Activated naive CD8-positive, alpha-beta T cell treated with anti-CD3 and anti-CD28 coated beads, Interleukin-2, amount 50 U/mL, for 16 hours (primary cell): ENCODE results near the gene GPC1.

Experiments used
- DNase-seq: peaks from one replicate; pipeline ENCODE4 v3.0.0-alpha.2; 2020; ENCODE audit warnings: low read depth, low spot score

Gene GPC1

DNA sequence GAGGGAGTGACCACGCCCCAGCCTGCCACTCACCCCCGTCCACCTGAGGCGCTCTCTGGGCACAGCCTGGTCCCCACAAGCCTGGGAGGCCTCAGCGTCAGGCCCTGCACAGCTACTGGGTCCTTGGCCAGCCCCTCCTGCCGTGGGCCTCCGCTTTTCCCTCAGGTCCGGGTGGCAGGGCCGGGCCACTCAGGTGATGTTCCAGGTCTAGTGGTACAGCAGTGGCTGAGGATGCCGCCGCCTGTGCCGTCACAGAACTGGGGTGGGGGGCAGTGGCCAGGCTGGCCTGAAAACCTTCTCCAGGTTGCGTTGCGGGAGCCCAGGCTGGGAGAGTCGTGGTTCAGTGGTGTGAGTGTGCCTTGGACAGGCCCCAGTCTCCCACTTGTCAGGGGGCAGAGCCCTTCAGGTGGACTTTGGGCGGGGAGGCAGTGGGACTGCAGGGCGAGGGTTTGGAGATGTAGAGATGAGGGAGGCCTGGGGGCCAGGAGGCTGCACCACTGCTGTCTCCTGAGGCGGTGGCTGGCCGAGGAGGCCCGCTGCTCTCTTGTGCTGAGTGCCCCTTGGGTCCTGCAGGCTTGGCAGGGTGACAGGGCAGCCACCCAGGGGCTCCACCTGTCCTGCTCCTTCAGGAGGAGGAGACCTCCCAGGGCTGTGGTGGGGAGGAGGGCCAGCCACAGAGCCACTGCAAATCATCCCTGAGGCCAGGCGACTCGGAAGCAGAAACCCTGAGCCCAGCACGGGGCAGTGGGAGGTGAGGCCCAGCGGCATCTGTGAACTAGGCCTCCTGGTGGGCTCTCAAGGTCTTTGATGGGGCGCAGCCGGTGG is 7.6 kb downstream of the GPC1 start:
- no peak for DNase-seq

DNA sequence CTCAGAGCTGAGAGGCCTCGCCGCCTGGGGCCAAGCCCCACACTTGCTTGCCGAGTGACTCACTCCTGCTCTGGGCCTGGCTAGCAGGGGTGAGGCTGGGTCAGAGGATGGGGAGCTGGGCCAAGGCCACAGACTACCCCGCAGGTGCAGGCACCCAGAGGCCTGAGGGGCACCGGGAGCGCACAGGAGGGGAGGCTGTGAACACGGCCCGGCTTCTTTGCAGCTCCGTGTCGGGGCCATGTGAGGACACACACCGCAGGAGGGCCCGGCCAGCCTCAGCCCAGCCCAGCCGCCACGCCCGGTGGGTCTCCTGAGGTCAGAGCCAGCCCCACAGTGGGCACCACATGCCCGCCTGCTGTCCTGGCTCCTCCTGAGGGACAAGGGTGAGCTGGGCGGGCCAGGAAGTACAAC is 8.4 kb downstream of the GPC1 start:
- DNase-seq = no peak

DNA sequence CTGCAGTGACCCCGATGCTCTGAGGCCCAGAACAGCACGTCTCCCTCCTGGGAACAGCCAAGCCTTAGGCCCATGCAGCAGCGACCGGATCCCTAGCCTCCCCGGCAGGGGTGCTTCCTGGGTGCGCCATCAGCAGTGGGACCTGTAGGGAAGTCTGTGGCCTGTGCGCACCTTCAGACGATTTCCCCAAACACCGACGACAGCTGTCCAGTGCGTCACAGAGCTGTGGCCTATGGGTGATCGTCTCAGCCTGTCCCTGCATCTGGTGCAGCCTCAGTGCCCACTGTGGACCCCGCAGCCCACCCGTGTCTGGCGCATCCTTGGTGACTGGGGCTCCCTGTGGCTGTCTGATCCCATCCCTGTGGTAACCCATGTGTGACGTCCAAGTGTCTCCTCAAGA is 9.0 kb downstream of the GPC1 start:
- DNase-seq = no peak

DNA sequence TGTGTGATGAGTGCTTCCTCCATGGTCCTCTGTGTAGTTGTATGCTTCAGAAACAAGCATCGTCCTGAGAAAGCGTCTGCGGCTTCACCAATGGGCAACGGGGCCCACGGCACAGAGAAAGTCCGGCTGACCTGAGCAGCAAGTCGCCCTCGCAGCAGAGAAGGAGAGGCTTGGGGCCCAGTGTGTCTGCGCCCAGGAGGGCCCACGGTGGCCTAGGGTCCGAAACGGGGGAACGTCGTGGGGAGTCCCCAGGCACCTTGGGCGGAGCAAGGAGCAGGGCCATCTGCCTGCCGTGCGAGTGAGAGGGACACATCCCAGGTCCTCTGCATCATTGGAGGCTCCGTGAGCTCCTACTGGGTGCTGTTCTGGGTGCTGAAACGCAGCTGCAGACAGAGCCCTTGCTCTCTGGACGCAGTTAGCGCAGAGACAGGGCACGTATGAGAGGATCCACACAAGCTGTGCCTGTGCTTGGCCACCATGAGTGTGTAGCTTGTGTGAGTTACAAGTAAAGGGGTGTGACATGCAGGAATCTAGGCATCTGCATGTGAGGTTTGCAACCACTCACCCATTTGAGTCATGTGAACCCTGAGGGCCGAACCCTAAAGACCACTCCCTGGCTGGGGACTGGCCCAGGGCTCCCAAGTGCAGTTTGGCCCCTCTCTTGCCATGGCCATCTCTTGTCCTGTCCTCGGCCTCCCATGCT is 10.6 kb downstream of the GPC1 start:
- DNase-seq = no peak

DNA sequence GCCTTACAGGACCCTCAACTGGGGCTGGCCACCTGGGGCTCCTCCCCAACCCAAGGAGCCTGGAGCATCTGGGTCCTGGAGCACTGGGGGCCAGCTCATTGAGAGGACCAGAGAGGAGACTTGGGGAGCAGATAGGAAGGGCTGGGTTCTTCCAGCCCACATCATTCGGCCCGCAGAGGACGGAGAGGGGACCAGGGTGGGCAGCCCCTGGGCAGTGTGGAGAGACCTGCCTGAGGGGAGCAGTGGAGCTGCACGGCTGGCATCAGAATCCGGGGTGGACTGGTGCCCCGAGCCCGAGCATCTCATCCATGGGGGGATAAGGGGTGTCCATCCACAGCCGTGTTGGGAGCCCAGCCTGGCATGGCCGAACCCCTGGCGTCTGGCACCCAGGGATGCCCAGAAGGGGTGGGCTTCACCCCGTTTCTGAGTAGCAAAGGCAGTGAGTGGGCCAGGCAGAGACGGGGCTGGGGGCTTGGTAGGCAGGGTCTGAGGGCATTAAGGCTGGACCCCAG is 11.3 kb downstream of the GPC1 start:
- no peak for DNase-seq

DNA sequence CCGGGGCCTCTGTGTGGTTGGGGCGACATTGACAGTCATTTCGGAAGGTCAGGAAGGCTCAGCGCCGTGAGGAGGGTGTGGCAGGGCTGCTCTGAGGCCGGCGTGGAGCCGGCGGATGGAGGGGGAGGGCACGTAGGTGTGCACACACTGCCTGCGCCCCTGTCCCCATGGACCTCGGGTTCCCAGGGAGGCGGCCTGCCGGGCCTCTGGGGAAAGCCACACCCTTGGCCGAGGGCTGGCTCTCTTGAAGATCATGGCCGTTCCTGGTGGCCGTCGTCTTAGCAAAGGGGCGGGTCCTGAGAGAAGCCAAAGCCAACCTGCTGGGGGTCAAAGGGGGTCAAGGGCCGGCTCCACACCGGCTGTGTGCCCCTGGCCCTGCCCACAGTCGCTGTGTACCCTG is 11.9 kb downstream of the GPC1 start:
- no peak for DNase-seq

DNA sequence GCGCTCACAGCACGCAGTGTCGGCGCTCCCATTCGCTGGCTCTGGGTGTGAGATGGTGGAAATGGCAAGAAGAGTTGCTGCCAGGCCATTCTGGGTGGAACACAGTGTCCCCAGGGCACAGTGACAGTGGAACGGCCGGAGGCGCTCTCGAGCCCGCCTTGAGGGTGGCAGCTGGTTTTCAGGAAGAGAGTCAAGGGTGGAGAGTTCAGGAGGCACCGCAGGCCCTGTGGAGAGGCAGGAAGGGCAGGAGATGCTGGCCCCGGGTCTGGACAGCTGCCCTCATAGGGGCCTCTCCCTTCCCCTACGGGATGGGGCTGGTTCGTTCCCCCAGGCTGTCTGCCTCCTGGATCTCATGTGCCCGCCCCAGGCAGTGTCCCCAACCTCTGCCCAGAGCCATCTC is 12.5 kb downstream of the GPC1 start:
- DNase-seq = no peak

DNA sequence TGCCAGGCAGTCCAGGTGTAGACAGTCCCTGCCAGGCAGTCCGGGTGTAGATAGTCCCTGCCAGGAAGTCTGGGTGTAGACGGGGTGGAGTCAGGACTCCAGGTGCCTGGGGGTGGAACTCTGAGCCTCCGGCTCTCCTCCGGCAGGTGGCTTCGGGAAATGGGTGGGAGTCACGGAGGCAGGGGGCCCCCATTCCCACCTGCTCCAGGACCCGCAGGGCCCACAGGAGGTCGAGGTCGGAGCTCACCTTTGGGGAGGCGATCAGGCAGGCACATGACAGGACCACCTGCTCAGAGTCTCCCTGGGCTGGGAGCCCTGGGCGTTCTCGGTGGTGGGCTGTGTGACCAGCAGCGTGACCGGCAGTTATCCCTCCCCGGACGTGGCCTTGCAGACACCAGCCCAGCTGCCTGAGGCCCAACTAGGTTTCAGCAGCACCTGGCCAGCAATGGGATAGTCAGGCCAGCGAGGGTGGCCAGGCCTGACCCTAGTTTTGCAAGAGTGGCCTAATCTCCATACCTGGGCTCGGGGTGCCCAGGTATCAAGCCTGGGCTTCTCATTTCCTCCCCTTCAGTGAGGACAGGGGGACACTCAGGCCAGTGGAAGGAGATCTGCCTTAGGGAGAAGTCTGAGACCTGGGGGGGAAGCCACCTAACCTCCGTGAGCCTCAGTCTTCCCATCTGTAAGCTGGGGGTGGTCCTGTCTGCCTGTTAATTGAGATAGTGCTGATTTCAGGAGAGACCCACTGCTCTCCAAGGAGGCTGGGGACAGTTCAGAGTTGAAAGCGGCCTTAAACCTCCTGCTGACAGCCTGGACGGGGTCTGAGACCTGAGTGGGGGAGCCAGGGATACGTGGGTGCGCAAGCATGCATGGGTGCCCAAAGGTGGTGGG is 13.2 kb downstream of the GPC1 start:
- no peak for DNase-seq

DNA sequence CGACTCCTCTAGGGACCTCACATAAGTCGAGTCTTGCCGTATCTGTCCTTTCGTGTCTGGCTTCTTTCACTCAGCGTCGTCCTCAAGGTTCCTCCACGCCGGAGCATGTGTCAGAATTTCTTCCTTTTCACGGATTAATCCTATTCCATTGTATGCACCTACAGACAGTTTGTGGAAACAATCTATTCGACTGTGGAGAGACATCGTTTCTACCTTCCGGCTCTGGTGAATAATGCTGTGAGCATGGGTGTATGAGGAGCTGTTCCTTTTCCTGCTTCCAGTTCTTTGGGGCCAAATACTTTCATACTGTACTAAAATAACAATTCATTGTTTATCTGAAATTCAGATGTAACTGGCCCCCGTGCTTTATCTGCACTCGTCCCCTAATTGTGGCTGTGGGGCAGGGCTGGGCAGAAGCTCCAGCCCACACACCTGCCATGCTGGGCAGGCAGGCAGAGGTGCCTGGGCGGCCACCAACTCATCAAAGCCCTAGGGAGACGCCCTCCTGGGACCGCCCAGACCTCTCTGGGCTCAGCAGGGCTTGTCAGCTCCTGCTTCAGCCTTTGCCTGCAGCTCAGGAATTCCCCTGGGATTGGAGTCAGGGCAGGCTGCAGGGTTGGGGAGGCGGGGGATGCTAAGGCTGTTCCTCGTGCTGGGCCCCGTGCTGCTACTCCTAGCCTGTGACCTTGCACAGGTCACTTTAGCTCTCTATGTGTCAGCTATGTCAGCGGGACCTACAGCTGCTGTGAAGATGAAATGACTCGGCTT is 14.5 kb downstream of the GPC1 start:
- DNase-seq = no peak

DNA sequence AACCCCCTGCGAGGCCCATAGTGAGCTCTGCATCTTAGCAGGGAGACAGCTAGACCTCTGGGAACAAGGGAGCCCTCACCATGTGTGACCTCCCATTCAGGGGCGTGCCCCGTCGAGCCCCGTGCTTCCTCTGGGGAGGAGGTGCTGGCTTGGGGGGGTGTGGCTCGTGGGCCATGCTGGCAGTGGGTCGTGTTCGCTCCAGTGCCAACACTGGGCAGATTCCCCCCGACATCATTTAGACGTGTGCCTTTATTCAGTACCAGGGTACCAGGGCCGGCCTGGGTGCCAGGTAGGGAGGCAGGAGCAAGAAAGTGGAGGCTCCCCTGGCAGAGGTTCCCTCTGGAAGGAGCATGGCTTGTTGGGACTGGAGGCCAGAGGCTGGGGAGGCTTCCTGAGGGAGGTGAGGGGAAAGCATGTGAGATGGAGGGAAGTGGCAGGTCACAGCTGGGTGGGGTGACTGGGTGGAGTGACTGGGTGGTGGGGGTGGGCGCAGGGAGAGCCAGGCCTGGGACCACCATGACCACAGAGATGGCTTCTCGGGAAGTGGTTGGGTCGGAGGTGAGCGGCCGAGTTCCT is 15.2 kb downstream of the GPC1 start:
- no peak for DNase-seq

DNA sequence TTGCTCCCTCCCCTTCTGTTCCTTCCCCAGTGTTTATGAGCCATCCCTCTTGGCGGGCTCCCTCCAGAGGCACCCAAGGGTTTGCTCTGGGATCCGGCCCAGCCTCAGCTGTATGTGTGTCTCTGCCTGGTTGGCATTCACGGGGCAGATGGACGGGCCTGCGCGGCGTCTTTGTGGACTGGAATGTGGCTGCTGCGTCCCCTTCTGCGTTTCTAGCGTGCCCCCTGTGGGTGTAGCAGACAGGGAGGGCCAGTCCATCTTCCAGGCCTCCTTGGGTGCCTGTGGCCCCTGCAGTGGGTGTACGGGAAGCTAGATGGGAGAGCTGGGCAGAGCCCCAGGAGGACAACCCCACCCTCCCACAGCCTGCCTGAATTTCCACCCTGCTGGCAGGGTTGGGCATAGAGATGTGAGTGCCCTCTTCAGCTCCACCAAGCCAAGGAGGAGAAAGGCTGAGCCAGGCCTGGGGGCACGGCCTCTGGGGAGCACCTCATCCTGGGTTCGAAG is 15.7 kb downstream of the GPC1 start:
- DNase-seq = no peak

DNA sequence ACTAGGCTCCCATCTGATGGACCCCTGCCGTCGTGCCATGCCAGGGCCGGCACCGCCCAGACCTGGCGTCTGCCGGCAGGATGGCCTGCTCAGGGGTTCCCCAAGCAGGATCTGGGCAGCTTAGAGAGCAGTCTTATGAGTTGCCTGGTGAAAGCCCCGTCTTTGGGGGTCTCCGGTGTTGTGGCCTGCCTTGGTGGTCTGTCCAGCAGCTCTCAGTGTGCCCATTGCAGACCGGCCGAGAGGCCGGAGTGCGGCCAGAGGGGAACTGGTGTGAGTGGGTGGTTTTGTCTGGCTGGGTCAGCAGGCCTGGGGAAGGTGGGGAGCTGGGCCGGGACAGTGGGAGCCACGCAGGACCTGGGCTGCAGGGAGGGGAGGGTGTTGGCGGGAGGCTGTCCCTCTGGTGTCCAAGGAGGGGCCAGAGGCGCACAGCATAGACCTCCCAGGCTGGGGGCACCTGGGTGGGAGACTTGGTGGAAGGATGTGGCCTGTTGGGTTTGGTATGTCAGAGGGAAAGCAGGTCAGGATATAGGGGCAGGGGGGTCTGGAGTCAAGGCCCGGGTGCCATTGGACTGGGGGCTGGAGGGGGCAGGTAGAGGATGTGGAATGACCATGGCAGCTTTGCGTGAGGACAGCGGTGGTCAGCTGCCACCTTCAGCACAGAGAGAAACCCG is 16.5 kb downstream of the GPC1 start:
- no peak for DNase-seq

DNA sequence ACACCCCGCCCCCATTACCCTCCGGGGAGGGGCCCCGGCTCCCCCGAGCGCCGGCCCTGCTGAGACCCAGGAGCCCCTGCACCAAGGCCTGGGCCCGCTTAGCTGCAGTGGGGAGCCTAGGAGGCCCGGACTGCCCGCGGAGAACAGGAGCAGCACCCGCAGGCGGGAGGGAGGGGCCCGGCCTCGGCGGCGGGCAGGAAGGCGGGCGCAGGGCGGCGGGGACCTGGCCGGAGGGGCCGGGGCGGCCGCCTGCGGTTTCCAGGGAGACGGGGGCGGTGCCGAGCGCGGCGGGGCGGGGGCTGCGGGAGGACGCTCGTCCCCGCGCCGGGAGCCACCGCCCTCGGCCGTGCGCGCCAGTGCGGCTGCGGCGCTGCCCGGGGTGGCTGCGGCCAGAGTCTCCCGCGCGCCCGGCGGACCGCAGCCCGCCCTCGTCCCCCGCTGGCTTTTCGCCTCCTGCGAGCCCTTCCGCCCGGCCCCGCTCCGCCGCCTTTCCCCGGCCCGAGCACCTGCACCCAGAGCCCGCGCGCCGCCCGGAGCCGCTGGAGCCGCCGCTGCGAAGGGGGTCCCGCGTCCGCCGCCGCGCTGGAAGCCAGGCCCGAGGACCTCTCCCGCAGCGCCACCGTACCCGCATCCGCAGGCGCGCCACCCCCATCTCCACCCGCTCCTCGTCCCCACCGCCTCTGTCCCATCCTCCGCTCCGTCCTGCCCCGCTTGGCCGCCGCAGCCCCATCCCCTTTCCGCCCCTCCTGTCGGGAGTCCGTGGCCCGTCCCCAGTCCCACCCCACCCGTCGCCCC is 17.2 kb downstream of the GPC1 start:
- DNase-seq = no peak

DNA sequence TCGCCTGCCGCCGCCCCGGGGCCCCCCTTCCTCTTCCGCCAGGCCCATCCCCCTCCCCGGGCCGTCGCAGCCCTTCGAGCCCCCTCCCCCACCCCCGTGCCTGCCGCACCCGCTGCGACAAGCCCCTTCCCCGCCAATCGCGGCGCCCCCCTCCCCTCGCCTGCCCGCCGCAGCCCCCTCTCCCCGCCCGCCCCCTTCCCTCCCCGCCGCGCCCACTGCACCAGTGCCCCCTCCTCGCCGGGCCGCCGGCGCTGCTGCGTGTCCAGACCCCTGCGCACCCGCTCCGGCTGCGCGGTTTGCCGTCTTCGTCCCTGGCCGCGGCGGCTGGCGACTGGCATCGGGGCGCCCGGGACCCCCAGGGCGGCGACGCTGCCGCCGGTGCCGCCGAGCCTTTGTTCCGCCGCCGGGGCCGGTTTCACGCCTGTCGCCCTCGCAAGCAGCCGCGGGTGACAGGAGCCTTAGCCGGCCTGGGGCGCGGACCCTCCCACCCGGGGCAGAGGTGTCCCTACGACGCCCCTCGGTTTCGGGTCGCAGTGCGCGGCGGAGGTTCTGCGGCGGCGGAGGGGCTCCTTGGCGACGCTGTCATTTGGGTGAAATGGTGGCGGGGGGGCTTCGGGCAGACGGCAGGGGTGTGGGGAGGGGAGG is 18.1 kb downstream of the GPC1 start:
- DNase-seq = no peak

DNA sequence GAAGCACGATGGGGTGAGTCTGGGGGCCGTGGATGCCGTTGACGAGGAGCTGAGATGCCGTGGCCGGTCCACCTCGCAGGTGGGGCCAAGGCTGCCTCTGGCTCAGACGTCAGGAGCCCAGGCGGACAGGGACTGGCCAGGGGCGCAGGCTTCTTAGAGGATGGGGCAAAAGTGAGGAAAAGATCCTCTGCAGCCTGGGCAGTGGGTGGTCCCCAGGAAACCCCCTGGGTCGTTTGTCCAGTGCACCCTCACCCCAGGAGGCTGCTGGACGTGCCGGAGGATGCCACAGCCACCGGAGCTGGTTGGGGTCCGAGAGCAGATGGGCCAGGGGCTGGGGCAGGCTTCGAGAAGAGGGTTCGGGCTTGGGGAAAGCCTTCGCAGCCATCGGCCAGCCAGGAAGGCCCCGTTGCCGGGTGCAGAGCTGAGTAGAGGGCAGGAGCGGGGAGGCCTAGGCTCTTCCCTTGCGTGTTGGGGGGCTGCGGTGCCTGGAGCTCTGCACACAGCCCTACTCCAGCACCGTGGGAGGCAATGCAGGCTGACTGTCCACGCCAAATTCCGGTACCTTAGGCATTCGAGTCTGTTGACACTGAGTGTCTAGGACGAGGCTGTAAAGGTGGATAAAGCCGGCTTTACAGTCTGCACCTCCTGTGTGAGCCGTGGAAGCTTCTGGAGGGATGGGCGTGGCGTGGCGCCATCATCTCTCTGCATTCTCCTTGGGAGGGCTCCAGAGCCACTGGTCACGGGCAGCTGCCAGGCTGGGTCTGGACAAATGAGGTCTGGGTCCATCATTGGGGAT is 18.8 kb downstream of the GPC1 start:
- DNase-seq = no peak

DNA sequence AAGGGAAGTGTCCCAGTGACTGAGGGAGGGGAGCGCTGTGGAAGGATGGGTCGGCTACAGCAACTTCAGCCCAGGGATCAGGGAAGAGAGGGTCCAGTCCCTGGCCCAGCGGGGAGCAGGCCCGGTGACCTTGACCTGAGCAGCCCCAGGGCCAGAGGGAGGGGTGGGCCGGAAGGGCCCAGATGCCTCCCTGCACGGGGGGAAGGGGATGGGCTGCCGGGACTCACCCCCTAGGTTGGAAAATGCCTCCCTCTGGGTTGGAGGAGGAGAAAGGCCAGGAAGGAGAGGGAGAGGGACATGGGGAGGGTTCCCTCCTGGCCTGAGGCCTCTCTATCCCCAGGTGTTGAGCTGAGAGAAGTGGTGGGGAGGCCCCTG is 19.8 kb downstream of the GPC1 start:
- no peak for DNase-seq

DNA sequence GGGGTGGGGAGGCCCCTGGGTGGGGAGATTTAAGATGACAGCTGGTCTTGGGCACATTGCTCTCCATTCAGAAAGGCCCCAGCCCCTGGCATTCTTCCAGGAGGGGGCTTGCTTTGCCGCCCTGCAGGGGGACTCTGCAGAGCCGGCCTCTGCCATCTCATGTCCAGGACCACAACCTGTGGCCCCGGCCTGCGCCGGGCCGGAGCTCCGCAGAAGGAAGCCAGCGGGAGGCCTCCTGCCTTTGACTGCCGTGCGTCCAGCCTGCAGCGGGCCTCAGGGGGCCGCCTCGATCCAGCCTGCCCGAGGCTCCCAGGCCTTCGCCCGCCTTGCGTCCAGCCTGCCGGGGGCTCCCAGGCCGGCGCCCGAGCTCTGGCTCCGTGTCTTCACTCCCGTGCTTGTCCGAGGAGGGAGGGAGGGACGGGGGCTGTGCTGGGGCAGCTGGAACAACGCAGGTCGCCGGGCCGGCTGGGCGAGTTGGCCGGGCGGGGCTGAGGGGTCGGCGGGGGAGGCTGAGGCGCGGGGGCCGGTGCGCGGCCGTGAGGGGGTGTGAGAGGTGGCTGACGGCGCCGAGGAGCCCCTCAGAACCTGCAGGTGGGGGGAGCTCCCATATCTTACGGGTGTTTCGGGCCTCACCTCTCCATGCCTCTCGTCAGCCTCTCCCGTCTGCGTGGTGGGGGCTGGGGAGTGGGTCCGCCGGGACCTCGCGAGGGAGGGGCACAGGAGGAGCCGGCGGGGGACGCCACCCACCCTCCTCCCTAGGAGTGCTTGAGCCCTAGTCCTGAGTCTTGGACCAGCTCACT is 20.4 kb downstream of the GPC1 start:
- no peak for DNase-seq
